G401.6 (cell line): ENCODE data around the gene GK2.

ENCODE experiments used
- FAIRE-seq: peaks from 2 replicates; lab custom pipeline; 2012; peaks lifted over from hg19 to GRCh38; lab: Jason Lieb, UNC

Gene GK2

DNA sequence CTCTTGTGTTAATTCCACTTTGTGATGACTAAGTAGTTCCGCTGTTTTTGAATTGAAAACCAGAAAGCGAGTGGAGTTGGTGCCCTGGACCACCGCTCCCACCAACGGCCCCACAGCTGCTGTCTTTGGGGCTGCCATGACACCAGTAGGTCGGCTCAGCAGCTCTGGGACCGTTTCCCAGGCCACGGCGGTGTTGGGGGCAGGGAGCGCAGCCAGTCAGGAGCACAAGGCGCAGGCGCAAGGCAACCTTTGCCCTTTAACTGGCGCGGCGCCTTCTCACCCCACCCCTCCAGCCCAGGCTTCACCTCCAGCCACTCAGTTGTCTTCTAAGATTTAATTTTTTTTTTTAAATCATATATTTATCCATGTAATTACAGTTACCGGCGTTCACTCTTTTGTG lies at the start of gene GK2:
Gene GK2, minus strand, starts transcription at position 166 of the 400 bp plus-strand sequence. Its CDS starts 28 bp downstream, at position 138.
- no peak for FAIRE-seq

DNA sequence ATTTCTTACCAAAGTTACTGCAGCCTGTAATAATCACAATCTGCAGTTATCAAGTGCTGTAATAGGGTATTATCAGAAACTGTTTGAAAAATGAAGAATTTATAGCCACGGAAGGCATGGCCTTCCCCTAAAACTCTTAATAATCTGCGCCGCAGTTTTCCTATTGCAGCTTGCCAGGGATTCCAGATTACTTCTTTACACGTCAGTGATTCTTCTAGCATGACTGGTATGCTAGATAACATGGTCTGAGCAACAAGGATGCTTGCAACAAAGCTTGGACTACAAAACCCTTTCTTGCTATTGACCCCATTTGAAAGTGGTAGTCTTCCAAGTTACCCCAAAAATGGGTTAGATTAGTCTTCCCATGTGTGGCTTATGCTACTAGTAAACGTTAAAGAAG lies 47.2 kb upstream of the GK2 start:
- FAIRE-seq = no peak

DNA sequence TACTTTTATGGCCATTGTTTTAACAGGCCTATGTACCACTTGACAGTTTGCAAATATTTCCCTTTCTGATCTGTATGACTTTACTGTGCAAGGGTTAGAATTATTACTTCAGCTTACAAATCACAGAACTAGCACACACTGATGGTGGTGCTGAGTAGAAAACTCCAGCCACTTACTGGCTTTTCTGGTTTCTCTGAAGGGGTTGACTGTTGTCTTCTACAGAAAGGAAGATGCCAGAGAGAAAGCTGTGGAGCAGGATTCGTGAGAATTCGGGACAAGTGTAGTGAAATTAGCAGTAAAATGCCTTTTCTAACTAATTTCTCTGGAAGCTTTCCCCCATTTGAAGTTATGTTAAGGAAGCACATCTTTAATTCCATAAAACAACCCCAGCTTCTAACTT lies 46.6 kb upstream of the GK2 start:
- FAIRE-seq = no peak

DNA sequence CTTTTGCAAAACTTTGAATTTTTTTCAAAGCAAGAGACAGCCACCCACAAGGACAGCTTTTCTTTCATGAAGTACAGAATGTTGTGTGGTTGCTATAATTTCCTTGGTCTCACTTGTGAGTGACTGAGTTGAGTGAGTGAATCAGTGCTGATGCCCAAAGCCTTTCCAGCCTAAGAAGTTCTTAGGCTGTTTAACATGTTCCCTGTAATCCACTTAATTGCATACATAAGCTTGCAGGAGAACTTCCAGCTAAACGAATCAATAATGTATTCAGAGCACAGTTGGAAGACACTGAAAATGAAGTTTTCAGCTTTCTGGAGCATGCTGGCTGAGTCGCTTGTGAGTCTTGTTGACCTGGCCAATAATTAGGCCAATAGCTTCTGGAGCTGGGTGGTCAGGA lies 42.0 kb upstream of the GK2 start:
- no peak for FAIRE-seq

DNA sequence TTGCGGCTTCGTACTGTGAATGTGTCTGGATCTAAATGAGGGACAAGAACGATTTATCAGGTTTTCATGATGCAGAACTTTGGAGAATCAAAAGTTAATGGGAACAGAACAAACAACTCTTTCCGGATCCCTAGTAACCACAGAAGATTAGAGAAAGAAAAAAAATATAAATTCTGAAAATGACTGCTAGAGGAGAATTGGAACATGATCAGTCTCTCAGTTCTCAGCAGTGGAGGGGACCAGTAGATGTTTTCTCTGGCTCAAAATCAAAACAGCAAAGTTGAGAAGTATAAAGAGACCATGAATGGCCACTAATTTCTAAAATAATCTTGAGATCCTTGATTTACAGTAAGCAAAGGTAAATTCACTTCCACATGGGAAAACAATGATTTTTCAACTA lies 38.1 kb upstream of the GK2 start:
- FAIRE-seq = no peak

DNA sequence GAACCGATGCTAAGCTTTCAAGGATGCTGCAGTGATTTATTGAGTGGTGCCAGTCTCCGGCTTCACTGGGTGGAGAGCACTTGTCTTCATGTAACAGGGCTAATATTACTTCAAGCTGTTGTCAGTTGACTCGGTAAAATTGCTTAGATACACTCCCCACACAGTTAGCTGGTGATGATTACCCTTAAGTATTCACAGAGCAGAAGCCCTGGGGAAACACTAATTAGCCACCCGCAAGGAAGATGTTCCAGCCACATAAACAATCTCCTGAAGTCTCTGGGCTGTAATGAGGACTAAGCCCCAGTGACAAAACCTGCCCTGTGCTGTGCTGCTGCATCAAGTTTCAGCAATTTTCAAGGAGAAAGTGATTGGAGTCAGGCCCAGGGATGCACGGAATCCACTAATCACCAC lies 37.3 kb upstream of the GK2 start:
- FAIRE-seq = no peak

DNA sequence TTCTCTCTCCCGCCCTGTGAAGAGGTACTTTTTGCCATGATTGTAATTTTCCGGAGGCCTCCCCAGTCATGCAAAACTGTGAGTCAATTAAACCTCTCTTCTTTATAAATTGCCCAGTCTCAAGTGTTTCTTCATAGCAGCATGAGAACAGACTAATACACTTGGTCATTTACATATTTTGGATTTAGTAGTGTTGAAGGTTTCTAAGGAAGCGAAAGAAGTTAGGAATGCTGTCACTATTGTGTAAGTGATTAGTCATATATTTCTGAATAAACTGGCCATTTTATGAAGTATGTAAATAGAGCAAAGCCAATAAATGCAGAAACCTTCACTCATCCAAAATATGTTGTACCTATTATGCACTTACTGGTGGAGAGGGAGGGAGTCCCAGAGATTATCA lies 34.4 kb upstream of the GK2 start:
- no peak for FAIRE-seq

DNA sequence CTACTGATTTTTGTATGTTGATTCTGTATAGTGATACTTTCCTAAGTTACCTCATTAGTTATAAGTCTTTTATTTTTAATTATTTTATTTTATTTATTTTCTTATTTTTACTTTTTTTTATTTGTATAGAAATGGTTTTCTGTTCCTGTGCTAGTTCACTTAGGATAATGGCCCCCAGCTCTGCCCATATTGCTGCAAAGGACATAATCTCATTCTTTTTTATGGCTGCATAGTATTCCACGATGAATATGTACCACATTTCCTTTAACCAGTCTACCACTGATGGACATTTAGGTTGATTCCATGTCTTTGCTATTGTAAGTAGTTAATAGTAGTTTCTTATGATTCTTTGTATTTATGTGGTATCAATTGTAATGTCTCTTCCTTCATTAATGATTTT lies 31.5 kb upstream of the GK2 start:
- FAIRE-seq = no peak

DNA sequence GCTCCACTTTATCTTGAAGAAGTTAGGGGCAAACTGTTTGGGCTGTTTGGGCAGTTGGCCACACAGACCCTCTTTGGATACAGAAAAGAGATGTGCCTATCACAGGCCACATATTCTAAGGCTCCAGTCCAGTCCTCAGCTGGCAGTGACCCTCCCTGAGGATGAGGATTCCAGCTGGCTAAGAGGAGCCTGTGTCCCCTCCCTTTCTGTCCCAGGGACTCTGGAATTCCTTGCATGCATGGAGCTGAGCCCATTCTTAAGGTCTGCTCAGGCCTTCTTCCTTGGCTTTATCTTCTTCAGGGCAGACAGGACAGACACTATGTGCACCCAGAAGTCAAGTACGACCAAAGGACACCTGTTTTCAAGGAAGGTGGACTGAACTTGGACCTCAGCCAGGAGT lies 23.8 kb upstream of the GK2 start:
- no peak for FAIRE-seq

DNA sequence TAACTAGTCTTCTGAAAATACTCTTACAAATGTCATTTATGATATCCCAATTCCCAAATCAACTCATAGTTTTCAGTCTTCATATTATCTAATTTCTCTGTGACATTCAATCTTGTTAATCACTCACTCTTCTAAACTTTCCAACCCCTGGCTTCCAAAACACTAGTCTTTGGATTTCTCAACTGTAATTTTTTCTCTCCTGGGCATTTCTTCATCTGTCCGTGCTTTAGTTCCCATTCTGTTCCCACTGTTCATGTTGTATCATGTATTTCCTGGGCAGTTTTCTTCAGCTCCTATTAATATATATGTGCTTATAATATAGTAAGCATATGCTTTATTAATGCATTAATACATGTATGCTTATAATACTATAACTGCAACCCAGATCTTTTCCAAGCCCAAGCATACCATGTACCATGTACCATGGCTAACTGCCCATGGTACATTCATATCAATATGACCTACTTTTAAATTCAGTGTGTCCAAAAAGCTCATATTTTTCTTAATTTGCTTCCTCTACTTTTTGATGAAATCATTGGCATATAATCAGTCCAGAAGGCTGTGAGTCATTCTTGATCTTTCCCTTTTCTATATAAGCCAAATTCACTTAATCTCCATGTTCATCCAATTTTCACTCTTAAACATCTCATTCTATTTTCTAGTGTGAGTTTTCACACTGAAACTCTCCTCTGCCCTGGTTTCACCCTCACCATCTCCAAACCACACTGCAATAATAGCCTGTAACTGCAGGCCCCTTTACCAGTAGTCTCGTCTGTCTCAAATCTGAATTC lies 21.3 kb upstream of the GK2 start:
- FAIRE-seq = no peak

DNA sequence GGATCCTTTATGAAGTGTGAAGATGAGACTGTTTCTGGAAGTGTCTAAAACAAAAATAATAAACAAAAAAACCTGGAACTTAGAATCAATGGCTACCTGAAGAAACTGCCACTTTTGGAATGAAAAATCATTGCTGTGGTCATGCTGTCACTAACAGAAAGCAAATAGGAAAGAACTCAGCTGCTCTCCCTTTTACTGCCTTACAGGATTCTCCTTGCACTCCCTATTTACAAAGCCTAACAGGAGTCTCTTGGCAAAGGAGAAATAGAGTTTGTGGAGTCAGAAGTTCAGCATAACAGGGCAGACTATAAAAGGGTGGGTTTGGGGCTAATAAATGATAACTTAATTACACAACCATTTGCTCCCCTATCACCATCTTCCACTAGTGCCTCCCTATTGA lies 19.0 kb upstream of the GK2 start:
- FAIRE-seq = no peak

DNA sequence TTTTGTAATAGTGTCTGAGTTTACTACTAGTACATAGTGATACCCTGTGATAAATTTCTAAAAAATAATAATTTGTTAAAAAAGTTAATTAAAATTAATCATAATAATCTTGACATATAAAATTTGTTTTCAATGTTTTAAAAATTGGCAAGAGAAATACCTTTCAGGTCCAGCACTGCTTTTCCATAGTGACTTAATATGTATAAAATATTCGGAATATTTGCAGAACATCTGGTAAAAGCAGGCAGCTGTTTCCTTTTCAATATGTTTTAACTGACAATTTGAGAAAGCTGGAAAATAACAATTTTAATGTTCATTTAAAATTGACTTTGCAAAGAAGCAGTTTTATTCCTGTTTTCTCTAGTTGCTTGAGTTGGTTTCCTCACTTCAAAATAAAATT lies 17.6 kb upstream of the GK2 start:
- FAIRE-seq = peak; percentile 65

DNA sequence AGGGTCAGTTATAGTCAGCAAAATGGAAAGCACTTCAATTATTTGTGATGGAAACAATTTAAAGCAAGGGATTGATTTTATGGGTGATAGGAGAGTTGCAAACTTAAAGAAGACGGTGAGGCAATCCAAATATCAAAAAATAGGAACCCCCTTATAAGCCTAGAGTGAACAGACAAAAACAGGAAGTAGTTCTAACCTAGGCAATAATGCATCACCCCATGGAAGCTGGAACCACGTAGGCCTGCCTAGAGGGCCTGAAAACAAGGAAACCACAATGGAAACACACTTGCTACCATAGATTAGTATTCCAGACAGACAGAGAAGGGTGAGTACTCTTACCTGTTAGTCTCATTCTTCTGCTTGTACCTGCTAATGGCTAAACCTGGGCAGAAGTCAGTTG lies 13.5 kb upstream of the GK2 start:
- FAIRE-seq = no peak

DNA sequence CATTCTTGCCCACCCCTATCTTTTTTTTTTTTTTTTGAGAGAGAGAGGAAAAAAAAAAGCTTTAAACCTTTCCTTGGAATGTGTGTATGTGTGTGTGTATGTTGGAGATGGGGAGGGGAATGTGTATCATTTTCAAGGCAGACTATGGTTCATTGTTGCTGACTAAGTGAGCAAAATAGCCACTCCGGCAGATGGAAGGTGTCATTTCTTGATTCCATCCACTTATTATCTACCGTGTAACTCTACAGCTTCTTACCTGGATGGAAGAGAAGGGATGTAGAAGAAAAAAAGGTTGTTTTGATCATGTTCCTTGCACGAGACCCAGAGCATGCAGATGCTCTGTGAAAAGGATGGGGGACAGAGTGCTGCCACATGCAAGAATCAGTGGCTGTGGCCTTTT lies 5.9 kb upstream of the GK2 start:
- FAIRE-seq = no peak

DNA sequence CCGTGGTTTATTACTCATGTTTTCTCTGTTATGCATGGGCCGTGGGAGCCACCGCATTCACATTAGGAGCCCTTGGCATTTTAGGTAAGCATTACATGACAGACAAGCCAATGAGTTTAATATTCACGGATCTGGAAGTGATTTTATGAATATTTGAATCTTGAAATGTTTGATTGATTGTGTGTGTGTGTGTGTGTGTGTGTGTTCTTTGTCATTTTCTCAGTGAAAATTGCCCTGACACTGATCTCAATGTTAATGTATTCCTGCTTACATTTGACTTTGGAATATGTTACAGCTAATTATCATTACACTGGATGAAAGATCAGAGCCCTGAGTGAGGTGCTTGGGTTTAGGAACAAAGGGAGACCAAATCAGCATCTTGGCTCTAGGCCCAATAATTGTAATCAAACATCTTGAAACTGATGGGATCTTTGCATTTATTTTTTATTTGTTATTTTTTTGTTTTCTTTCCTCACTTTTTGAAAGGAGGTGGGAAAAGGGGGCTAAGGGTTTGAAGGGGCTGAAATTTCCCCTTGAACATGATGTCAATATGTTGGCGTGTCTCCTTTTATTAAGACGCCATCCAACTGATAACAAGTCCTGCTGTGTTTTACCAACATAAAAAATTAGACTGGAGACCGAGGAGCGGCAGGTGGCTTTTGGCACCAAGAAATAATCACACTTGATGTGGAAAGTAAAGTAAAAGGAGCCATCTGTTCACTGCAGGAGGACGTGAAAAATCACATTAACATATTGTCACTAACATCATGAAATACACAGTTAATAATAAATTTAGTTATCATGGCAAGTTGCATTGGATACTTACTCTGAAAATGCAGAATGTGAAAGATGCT lies 5.2 kb upstream of the GK2 start:
- FAIRE-seq = no peak

DNA sequence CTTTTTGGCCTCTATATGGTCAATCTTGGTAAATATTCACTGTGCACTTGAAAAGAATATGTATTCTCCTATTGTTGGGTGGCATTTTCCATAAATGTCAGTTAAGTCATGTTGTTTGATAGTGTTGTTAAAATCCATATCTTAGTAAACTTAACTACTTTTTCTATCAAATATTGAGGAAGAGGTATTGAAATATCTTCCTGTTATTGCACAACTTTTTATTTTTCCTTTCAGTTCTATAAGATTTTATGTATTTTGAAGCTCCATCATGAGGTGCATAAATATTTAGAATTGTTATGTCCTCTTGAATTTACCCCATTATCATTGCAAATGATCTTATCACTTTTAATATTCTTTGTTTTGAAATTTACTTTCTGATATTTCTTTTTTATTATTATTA lies 3.4 kb downstream of the GK2 start:
- no peak for FAIRE-seq

DNA sequence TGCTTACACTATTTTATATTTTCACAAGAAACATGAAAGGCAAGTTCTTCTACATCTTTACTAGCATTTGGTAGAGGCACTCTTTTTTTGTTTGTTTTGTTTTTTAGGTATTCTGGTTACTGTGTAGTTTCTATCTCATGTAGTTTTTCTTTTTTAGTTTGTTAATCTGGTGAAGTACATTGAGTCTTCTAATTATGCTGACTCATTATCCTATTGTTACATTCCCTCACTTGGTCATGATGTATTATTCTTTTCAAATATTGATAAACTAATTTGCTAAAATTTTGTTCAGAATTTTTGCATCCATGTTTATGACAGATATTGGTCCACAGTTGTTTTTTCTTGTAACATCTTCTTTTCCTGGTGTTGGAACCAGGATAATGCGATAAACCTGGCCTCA lies 4.7 kb downstream of the GK2 start:
- FAIRE-seq = no peak

DNA sequence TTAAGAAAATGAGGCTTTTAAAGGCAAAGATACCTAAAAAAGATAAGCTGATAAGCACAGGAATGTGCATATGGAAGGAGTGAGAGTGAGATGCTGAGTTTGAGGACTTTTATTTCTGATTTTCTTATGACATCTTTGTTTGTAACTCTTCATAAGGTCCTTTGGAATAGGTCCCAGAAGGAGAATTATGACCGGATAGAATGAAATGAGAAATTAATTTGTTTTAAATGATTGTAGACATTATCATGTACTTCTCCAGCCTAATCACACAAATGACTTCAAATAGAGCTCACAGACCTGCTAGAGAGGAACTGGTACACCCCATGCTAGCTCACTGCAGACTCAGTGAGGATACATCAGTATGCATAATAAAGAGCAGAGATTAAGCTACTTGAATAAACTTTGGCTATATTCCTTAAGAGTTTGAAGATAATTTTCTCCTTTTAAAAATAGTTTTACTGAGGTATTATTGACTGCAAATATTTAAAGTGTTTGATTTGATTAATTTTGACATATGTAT lies 5.6 kb downstream of the GK2 start:
- FAIRE-seq = no peak

DNA sequence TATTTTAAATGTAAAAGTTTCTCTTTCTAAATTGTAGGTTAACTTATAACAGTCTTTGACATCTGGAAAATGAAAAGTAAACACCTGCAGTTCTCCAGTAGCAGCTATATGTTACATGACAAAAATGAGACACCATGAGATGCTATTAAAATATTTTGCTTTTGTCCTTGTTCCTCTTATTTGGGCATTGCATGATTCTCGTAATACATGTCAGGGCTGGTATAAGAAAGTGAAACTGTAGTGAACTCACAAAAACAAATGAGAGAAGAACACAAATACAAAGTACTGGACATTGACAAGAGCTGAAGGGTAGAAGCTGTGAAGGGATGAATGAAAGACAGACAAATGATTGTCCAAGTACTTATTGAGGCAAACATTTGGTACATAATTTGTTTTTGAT lies 9.0 kb downstream of the GK2 start:
- FAIRE-seq = no peak

DNA sequence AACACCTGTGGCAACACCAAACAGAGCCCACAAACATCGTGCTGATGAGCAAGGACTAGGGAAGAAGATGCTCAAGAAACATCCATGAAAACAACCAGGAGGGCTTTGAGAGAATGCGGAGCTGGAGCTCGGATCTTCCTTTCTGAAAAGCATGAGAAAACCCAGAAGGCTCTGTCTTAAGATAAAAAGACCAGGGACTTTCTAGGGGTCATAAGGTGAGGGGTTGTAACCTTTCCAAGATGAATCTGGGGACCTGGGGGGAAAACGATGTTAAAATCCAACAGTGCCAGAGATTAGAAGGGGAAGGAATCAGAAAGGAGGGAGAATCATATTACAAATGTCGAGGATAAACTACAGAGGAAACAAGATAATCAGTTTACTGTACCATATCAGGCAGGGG lies 10.1 kb downstream of the GK2 start:
- no peak for FAIRE-seq

DNA sequence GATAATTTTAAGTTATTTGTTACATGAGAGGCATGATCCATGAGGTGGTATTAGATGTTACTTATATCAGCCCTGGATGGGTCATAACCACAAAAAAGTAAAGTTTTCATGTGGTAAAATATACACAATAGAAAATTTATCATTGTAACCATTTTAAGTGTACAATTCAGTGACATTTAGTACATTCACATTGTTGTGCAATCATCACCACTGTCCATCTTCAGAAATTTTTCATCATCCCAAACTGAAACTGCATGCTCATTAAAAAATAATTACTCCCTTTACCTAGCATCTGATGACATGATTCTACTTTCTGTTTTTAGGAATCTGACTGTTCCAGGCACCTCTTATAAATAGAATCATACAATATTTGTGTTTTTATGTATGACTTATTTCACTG lies 11.2 kb downstream of the GK2 start:
- no peak for FAIRE-seq

DNA sequence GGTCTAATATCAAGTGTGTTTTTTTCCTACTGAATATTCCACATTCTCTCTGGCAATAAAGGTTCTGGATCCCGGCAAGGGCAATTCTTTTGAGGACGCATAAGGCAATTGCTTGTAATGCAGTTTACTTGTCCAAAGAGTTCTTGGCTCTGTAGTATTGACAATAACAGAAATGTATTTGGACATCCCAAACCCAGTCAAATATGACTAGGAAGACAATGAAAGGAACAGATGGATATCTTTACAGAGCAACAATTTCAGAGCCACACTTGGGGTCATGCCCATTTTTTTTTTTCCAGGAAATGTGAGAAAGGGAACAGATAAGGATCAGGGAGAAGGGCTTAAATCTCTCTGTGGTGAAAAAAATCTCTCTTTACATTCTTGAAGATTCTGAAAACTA lies 12.2 kb downstream of the GK2 start:
- no peak for FAIRE-seq

DNA sequence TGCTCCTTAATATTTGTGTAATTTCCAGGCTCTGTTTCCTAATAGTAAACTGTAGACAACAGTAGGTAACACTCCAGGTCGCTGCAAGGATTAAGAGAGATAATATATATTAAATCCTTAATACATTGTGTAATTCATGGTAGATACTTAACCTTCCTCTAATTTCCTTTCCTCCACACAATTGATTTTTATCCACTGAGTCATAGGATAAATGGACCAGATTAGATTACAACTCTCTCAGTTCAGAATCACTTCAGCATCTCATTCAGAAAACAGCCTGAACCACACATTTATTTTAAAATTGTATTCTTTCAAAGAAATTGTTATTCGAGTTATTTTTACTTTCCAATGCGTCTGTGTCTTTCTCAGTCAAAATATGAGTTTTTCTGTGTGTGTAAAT lies 17.1 kb downstream of the GK2 start:
- FAIRE-seq = no peak

DNA sequence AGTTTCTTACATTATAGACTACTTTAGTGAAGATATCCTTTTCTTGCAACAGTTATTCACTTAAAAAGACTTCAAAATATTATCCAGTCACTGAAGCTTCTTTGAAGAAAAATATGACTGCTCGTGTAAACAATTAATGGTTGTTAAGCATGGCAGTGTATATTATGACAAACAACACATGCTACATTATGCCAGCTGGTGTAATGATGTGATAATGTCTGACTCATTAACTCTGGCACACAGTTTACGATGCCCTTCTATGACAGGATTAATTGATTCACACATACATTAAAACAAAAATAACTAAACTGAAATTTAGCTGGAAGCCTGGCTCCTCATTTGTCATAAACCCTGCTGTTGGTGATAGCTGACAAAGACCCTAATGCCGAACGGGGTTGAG lies 22.4 kb downstream of the GK2 start:
- no peak for FAIRE-seq
